GM18868 (cell line): ENCODE measurements around the gene FBXO5.
"Not testable (repeated sequence)": the region's sequence is repeated elsewhere in the genome, so short reads cannot be mapped to it uniquely, and the experiment has no call there.

Experiments
- ATAC-seq: cut with Tn5 transposase; IDR thresholded peaks from one replicate; pipeline ENCODE4 v1.9.1; 2021; ENCODE audit warnings: mild to moderate bottlenecking, moderate library complexity; ENCODE audit not compliant: unreplicated experiment

The FBXO5 gene

GRCh38 chr6:152993431-152993830 is 10.6 kb upstream of the FBXO5 start:
- no peak for ATAC-seq

GRCh38 chr6:152986978-152987377 is 4.1 kb upstream of the FBXO5 start:
- no peak for ATAC-seq

GRCh38 chr6:152985300-152985699 is 2.5 kb upstream of the FBXO5 start:
- not testable (repeated sequence) for ATAC-seq

- ATAC-seq, result peak; percentile 30
These were observed 1.7 kb upstream of the FBXO5 start for GRCh38 chr6:152984513-152984872.

GRCh38 chr6:152983637-152984512 is 1.0 kb upstream of the FBXO5 start:
- ATAC-seq, result peak; percentile 28

GRCh38 chr6:152981989-152982903 is 595 bp downstream of the FBXO5 start:
- ATAC-seq, result peak; percentile 0

GRCh38 chr6:152981219-152981618 is 1.6 kb downstream of the FBXO5 start:
- ATAC-seq, result no peak

GRCh38 chr6:152980656-152981055 is 2.2 kb downstream of the FBXO5 start:
- no peak for ATAC-seq

- ATAC-seq, result no peak
These were observed 3.7 kb downstream of the FBXO5 start for GRCh38 chr6:152979116-152979515.

- no peak for ATAC-seq
These were observed 4.8 kb downstream of the FBXO5 start for GRCh38 chr6:152978058-152978457.

GRCh38 chr6:152977556-152977955 is 5.3 kb downstream of the FBXO5 start:
- no peak for ATAC-seq

GRCh38 chr6:152976749-152977148 is 6.1 kb downstream of the FBXO5 start:
- ATAC-seq, result no peak

GRCh38 chr6:152975204-152975915 is 7.5 kb downstream of the FBXO5 start:
- peak; percentile 76 for ATAC-seq

- no peak for ATAC-seq
These were observed 8.9 kb downstream of the FBXO5 start for GRCh38 chr6:152973916-152974315.

GRCh38 chr6:152969688-152970418 is 13.0 kb downstream of the FBXO5 start:
- ATAC-seq, result no peak

- not testable (repeated sequence) for ATAC-seq
These were observed 16.5 kb downstream of the FBXO5 start for GRCh38 chr6:152966168-152966894.

- ATAC-seq, result no peak
These were observed 23.5 kb downstream of the FBXO5 start for GRCh38 chr6:152959333-152959732.

GRCh38 chr6:152957796-152958195 is 25.0 kb downstream of the FBXO5 start:
- no peak for ATAC-seq

- peak; percentile 74 for ATAC-seq
These were observed 28.4 kb downstream of the FBXO5 start for GRCh38 chr6:152954443-152954842.
